K562 (cell line): ENCODE measurements around the gene KRT33A. TPM values are rescaled to one million over a fixed set of nuclear protein-coding genes. Genes with fewer than 3 reads are reported as not detected.

Source experiments
- ATAC-seq: fragments of 200-7000 bp; cut with Tn5 transposase; 3 replicates; pipeline ENCODE4 v1.9.1; 2020; ENCODE audit warnings: moderate library complexity
- BruUV-seq: library from RNA; stranded (reverse); fragments of 400-500 nt; replicated peaks from 2 replicates; lab custom pipeline; 2021; lab: Mats Ljungman, UMichigan
- CTCF ChIA-PET: fragments of 300-600 bp; formaldehyde crosslinking; extraction: SDS; loops from one replicate; lab custom pipeline; 2021; ENCODE audit warnings: low intra/inter-chr PET ratio; lab: Yijun Ruan, JAX
- POLR2A ChIA-PET: fragments of 300-600, 350-650 bp; sonication (Branson Sonifier 250); formaldehyde crosslinking; extraction: SDS; loops from one replicate; lab custom pipeline; 2021; ENCODE audit warnings: antibody characterized with exemption, inconsistent platforms; lab: Yijun Ruan, JAX
- DNase-seq, 4 experiments: peaks; one replicate each; pipeline versions ENCODE4 v3.0.0 to v3.0.0-alpha.2; 2011 to 2018; ENCODE audit warnings: low spot score in 3 of 4, mixed read lengths in 3 of 4; ENCODE audit errors: extremely low read depth in 1 of 4
- FAIRE-seq: peaks from 2 replicates; lab custom pipeline; 2011; peaks lifted over from hg19 to GRCh38; lab: Jason Lieb, UNC
- H2AFZ ChIP-seq: 2 replicates; pipeline ENCODE4 v1.6.0; 2011; ENCODE audit warnings: low read depth, low read length, control low read depth, inconsistent platforms
- H3K27ac ChIP-seq: fragments of 200-600 bp; 3 replicates; pipeline ENCODE4 v1.8.0; 2011; ENCODE audit warnings: low read depth, mild to moderate bottlenecking, control low read depth, inconsistent platforms, low read length, moderate library complexity, mixed read lengths; ENCODE audit errors: extremely low read depth
- H3K27me3 ChIP-seq, 2 experiments: fragments of 300-600 bp in 1 of 2; 2 replicates in 1 of 2; 3 replicates in 1 of 2; pipeline versions ENCODE4 v1.6.0 to v1.8.0; 2011; ENCODE audit warnings: inconsistent platforms in 2 of 2, low read length in 2 of 2, mild to moderate bottlenecking in 1 of 2, mixed read lengths in 1 of 2, moderate library complexity in 1 of 2; ENCODE audit not compliant: control insufficient read depth in 2 of 2, insufficient read depth in 2 of 2
- H3K36me3 ChIP-seq: fragments of 300-600 bp; 3 replicates; pipeline ENCODE4 v1.8.0; 2011; ENCODE audit warnings: mild to moderate bottlenecking, low read length, inconsistent platforms; ENCODE audit not compliant: control insufficient read depth, insufficient read depth
- H3K4me1 ChIP-seq, 2 experiments: fragments of 200-600 bp in 1 of 2; replicated peaks in 1 of 2; 2 replicates in 1 of 2; 3 replicates in 1 of 2; pipeline versions ENCODE4 v1.5.1 to v1.8.0; 2011; ENCODE audit warnings: inconsistent platforms in 2 of 2, low read length in 2 of 2, mild to moderate bottlenecking in 1 of 2, mixed read lengths in 1 of 2, moderate library complexity in 1 of 2; ENCODE audit not compliant: control insufficient read depth in 2 of 2, insufficient read depth in 2 of 2
- H3K4me2 ChIP-seq: 2 replicates; pipeline ENCODE4 v1.6.1; 2011; ENCODE audit warnings: low read length, control low read depth, inconsistent platforms, mixed read lengths; ENCODE audit not compliant: insufficient read depth
- H3K4me3 ChIP-seq: fragments of 200-600 bp; sonication (generic), shearing (Covaris generic); 2 replicates; pipeline ENCODE4 v1.5.1; 2016; ENCODE audit warnings: control low read depth, inconsistent platforms
- H3K79me2 ChIP-seq: fragments of 200-600 bp; 3 replicates; pipeline ENCODE4 v1.8.0; 2011; ENCODE audit warnings: low read length, inconsistent platforms; ENCODE audit not compliant: control insufficient read depth, insufficient read depth
- H3K9ac ChIP-seq, 2 experiments: 2 replicates each; pipeline versions ENCODE4 v1.6.0 to v1.6.1; 2011; ENCODE audit warnings: low read depth in 2 of 2, low read length in 2 of 2, control low read depth in 1 of 2, inconsistent platforms in 1 of 2, mild to moderate bottlenecking in 1 of 2, mixed read lengths in 1 of 2; ENCODE audit not compliant: insufficient read depth in 1 of 2
- H3K9me1 ChIP-seq: one replicate; pipeline ENCODE4 v1.6.0; 2011; ENCODE audit warnings: inconsistent platforms, mild to moderate bottlenecking, low read length, moderate library complexity; ENCODE audit not compliant: control insufficient read depth, insufficient read depth
- H3K9me3 ChIP-seq: replicated peaks from 2 replicates; pipeline ENCODE4 v1.5.1; 2011; ENCODE audit warnings: low read depth, low read length, inconsistent platforms; ENCODE audit not compliant: control insufficient read depth, insufficient read depth
- H4K20me1 ChIP-seq: replicated peaks from 2 replicates; pipeline ENCODE4 v1.6.1; 2011; ENCODE audit warnings: low read length, inconsistent platforms, mixed read lengths; ENCODE audit not compliant: control insufficient read depth, insufficient read depth
- GABPA ChIP-seq: fragments of 200-800 bp; sonication (Bioruptor generic); conservative IDR thresholded peaks from 2 replicates; pipeline ENCODE4 v1.6.1; 2016; ENCODE audit warnings: low read depth, missing genetic modification characterization, missing compliant biosample characterization
- WGBS: fragments of 100-300 bp; shearing (Covaris generic); methylation state at CpG from one replicate; pipeline ENCODE4 v1.1.6; 2016; ENCODE audit warnings: low coverage, mixed read lengths; ENCODE audit not compliant: insufficient coverage; ENCODE audit errors: missing lambda C conversion rate; 5-methylcytosine and 5-hydroxymethylcytosine counted together
- in situ Hi-C: fragments of 300-500 bp; cut with MboI; formaldehyde crosslinking; loops from 4 replicates; pipeline ENCODE4 v1.15.0; 2018; ENCODE audit warnings: inconsistent platforms, mixed read lengths
- intact Hi-C: fragments of 100-400 bp; cut with micrococcal nuclease; formaldehyde crosslinking; loops from 2 replicates; pipeline ENCODE4 v1.14.2; 2022
- polyA plus RNA-seq, 8 experiments: library from polyadenylated mRNA; depleted of rRNA in 4 of 8; stranded (reverse) in 5 of 8; unstranded in 3 of 8; fragments of >200 nt; fragmentation: Nextera tagmentation in 2 of 8; fragmentation: Illumina TruSeq in 1 of 8; extraction: Ambion mirVana in 2 of 8; extraction: Trizol in 1 of 8; gene quantifications; 2 replicates each; pipeline versions ENCODE4 v1.2.1 to v1.2.3, GENCODE V29; 2011 to 2014; ENCODE audit warnings: inconsistent platforms in 1 of 8, missing spikeins in 1 of 8
- total RNA-seq, 7 experiments: library from RNA; depleted of rRNA in 6 of 7; stranded (reverse); fragments of >200 nt in 6 of 7; fragmentation: Illumina TruSeq in 2 of 7; extraction: Trizol in 2 of 7; gene quantifications; 2 replicates each; pipeline versions ENCODE4 v1.2.1 to v1.2.3, GENCODE V29; 2011 to 2021; ENCODE audit warnings: low replicate concordance in 1 of 7
- TF ChIP-seq, protein P1 (sequence below): sonication (generic); formaldehyde crosslinking; IDR thresholded peaks from 2 replicates; pipeline ENCODE4 v1.8.0; 2022; ENCODE audit warnings: mild to moderate bottlenecking, missing genetic modification reagents
- TF ChIP-seq, protein P2 (sequence below), 2 experiments: fragments of 450-650 bp in 1 of 2; sonication (generic) in 1 of 2; formaldehyde crosslinking in 1 of 2; IDR thresholded peaks; 2 replicates each; pipeline versions ENCODE4 v1.7.1 to v1.9.0; 2016 to 2022; ENCODE audit warnings: inconsistent platforms in 1 of 2, mild to moderate bottlenecking in 1 of 2, missing genetic modification reagents in 1 of 2
- TF ChIP-seq, protein P3 (sequence below), 3 experiments: fragments of 200-800 bp in 1 of 3; fragments of 250-450 bp in 1 of 3; fragments of 450-650 bp in 1 of 3; sonication (Bioruptor Pico) in 1 of 3; sonication (Bioruptor generic) in 1 of 3; formaldehyde crosslinking in 1 of 3; IDR thresholded peaks; 2 replicates each; pipeline versions ENCODE4 v1.6.1 to v1.8.0; 2016 to 2022; ENCODE audit warnings: mild to moderate bottlenecking in 2 of 3, missing genetic modification characterization in 2 of 3, missing compliant biosample characterization in 1 of 3, moderate library complexity in 1 of 3

The KRT33A gene
- total and polyA plus RNA-seq, 9 of the 15 experiments (the other 6 are each of a cell fraction or from before 2014, with no cell fraction given), result not detected

DNA sequence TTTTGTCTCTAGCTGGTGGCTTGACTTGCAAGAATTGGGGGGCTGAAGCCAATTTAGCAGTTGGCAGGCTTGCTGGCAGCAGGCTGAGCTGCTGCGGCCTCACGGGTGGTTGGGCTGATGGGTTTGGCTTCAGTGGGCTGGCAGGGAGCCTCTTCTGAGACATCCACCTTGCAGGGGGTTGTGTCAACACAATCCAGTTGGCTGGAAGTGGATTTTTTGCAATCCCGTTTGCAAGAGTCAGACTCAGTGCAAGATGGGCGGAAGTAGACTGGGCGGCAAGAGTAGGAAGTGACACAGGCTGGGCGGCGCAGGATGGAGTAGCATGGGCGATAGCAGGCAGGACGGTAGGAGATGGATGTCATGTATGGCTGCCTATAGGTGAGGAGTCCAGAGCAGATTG lies 43.0 kb downstream of the KRT33A start:
- Histone ChIP-seq H3K27ac (no peak overlapping the region), H3K79me2 (no peaks in the 10 kb centered on the region), H3K4me1 (no peaks in the 10 kb centered on the region; a peak in 1 of 5 replicates), H4K20me1 (no peaks in the 10 kb centered on the region), H3K9me3 (no peaks in the 10 kb centered on the region), H3K9ac (no peak overlapping the region), H3K9me1 (no peaks in the 10 kb centered on the region)
- ATAC-seq (no peak), DNase-seq (no peak)
- intact Hi-C loops, result no loop called here
- CTCF ChIA-PET, result no interaction called here
- WGBS, result 2% methylated on average over 9 of the region's 9 CpGs
- peak; percentile 27; the same call in 1 of the 2 replicates for TF ChIP-seq GABPA
- TF ChIP-seq, protein P1, sequence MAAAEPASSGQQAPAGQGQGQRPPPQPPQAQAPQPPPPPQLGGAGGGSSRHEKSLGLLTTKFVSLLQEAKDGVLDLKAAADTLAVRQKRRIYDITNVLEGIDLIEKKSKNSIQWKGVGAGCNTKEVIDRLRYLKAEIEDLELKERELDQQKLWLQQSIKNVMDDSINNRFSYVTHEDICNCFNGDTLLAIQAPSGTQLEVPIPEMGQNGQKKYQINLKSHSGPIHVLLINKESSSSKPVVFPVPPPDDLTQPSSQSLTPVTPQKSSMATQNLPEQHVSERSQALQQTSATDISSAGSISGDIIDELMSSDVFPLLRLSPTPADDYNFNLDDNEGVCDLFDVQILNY (CRISPR knock-in tag), result no peak
- TF ChIP-seq, protein P2, sequence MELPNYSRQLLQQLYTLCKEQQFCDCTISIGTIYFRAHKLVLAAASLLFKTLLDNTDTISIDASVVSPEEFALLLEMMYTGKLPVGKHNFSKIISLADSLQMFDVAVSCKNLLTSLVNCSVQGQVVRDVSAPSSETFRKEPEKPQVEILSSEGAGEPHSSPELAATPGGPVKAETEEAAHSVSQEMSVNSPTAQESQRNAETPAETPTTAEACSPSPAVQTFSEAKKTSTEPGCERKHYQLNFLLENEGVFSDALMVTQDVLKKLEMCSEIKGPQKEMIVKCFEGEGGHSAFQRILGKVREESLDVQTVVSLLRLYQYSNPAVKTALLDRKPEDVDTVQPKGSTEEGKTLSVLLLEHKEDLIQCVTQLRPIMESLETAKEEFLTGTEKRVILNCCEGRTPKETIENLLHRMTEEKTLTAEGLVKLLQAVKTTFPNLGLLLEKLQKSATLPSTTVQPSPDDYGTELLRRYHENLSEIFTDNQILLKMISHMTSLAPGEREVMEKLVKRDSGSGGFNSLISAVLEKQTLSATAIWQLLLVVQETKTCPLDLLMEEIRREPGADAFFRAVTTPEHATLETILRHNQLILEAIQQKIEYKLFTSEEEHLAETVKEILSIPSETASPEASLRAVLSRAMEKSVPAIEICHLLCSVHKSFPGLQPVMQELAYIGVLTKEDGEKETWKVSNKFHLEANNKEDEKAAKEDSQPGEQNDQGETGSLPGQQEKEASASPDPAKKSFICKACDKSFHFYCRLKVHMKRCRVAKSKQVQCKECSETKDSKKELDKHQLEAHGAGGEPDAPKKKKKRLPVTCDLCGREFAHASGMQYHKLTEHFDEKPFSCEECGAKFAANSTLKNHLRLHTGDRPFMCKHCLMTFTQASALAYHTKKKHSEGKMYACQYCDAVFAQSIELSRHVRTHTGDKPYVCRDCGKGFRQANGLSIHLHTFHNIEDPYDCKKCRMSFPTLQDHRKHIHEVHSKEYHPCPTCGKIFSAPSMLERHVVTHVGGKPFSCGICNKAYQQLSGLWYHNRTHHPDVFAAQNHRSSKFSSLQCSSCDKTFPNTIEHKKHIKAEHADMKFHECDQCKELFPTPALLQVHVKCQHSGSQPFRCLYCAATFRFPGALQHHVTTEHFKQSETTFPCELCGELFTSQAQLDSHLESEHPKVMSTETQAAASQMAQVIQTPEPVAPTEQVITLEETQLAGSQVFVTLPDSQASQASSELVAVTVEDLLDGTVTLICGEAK (IDR thresholded peaks at IDR 0.05), result 0 out of 2 replicates have a peak, but pooled peaks have one; percentile 29
- TF ChIP-seq, protein P2 (CRISPR knock-in tag; IDR thresholded peaks at IDR 0.05), result no peak
- TF ChIP-seq, protein P3, sequence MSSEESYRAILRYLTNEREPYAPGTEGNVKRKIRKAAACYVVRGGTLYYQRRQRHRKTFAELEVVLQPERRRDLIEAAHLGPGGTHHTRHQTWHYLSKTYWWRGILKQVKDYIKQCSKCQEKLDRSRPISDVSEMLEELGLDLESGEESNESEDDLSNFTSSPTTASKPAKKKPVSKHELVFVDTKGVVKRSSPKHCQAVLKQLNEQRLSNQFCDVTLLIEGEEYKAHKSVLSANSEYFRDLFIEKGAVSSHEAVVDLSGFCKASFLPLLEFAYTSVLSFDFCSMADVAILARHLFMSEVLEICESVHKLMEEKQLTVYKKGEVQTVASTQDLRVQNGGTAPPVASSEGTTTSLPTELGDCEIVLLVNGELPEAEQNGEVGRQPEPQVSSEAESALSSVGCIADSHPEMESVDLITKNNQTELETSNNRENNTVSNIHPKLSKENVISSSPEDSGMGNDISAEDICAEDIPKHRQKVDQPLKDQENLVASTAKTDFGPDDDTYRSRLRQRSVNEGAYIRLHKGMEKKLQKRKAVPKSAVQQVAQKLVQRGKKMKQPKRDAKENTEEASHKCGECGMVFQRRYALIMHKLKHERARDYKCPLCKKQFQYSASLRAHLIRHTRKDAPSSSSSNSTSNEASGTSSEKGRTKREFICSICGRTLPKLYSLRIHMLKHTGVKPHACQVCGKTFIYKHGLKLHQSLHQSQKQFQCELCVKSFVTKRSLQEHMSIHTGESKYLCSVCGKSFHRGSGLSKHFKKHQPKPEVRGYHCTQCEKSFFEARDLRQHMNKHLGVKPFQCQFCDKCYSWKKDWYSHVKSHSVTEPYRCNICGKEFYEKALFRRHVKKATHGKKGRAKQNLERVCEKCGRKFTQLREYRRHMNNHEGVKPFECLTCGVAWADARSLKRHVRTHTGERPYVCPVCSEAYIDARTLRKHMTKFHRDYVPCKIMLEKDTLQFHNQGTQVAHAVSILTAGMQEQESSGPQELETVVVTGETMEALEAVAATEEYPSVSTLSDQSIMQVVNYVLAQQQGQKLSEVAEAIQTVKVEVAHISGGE (CRISPR knock-in tag; IDR thresholded peaks at IDR 0.05), result 0 out of 6 replicates have a peak, but pooled peaks of 1 of the 3 experiments have one; percentile 20
- TF ChIP-seq, all 486 proteins: peak for 3
- Histone ChIP-seq H3K4me2 (no peak overlapping the region), H3K27me3 (peaks cover 3 to 25% of the 10 kb centered on the region in 2 experiments; a peak in 4 of 5 replicates), H3K36me3 (no peaks in the 10 kb centered on the region), H2AFZ (no peak overlapping the region), H3K4me3 (no peak overlapping the region)
- FAIRE-seq, result no peak
- POLR2A ChIA-PET, result interaction anchor here (1.2 kb wide), 1 partner anchor 22 kb away, joined by 4 read pairs; no protein-coding TSS in a partner anchor
- no TSS peak for BruUV-seq
- in situ Hi-C loops, result no loop called here
